Prostate gland (tissue), 2 donors: ENCODE data around the gene TTC23. TPM values are rescaled to one million over a fixed set of nuclear protein-coding genes. Genes with fewer than 3 reads are reported as not detected.

Experiments
- DNase-seq: peaks from one replicate; pipeline ENCODE4 v3.0.0-alpha.2; 2019; ENCODE audit warnings: low spot score
- H3K27ac ChIP-seq, 2 donors: fragments of 200-600 bp; sonication (generic); 2 replicates each; pipeline ENCODE4 v1.5.1; 2017 to 2019
- H3K27me3 ChIP-seq: fragments of 200-600 bp; sonication (generic); replicated peaks from 2 replicates; pipeline ENCODE4 v1.5.1; 2019; ENCODE audit not compliant: insufficient read depth
- H3K36me3 ChIP-seq, 2 donors: fragments of 200-600 bp; sonication (generic); 1 replicate in 1 of 2; 2 replicates in 1 of 2; pipeline versions ENCODE4 v1.5.1 to v1.8.1; 2017 to 2019
- H3K4me1 ChIP-seq: fragments of 200-600 bp; sonication (generic); replicated peaks from 2 replicates; pipeline ENCODE4 v1.5.1; 2019
- H3K4me3 ChIP-seq, 2 donors: fragments of 200-600 bp; sonication (generic); 2 replicates each; pipeline ENCODE4 v1.5.1; 2017 to 2019
- H3K9me3 ChIP-seq: fragments of 200-600 bp; sonication (generic); 2 replicates; pipeline ENCODE4 v1.5.1; 2017
- CTCF ChIP-seq, 4 experiments: fragments of 200-600 bp in 2 of 4; fragments of 450-650 bp in 2 of 4; sonication (generic) in 2 of 4; IDR thresholded peaks; 1 replicate in 3 of 4; 2 replicates in 1 of 4; pipeline ENCODE4 v1.5.1; 2016 to 2019; ENCODE audit warnings: antibody characterized with exemption in 4 of 4, mild to moderate bottlenecking in 2 of 4, moderate library complexity in 2 of 4
- POLR2A ChIP-seq: fragments of 450-650 bp; IDR thresholded peaks from one replicate; pipeline ENCODE4 v1.6.1; 2016; ENCODE audit warnings: antibody characterized with exemption, mild to moderate bottlenecking
- POLR2AphosphoS5 ChIP-seq: sonication (generic); formaldehyde crosslinking; IDR thresholded peaks from one replicate; pipeline ENCODE4 v1.6.1; 2017; ENCODE audit warnings: antibody characterized with exemption
- WGBS: methylation state at CpG from one replicate; pipeline ENCODE4 v1.1.5; 2018; 5-methylcytosine and 5-hydroxymethylcytosine counted together
- intact Hi-C: fragments of 100-400 bp; cut with DNase I; formaldehyde crosslinking; loops from one replicate; pipeline ENCODE4 v1.14.2; 2022
- total RNA-seq, 2 donors: library from RNA; depleted of rRNA; stranded (reverse); fragments of >200 nt; gene quantifications; one replicate each; pipeline ENCODE4 v1.1.0, GENCODE V29; 2016

TTC23 gene
- total RNA-seq, 2 donors from 2014 or later = 18.1 to 39.5 TPM

- 60% methylated on average over 5 of the region's 5 CpGs for WGBS
- no peak for DNase-seq
- no peaks in the 10 kb centered on the region for H3K36me3 ChIP-seq
- H3K4me1 ChIP-seq = no peaks in the 10 kb centered on the region
- TF ChIP-seq POLR2AphosphoS5 (no peak), CTCF (IDR thresholded peaks at IDR 0.05) (no peak), POLR2A (no peak)
- intact Hi-C loops = no loop called here
- no peak overlapping the region for H3K4me3 ChIP-seq
- no peaks in the 10 kb centered on the region for H3K9me3 ChIP-seq
- no peak overlapping the region for H3K27ac ChIP-seq
- H3K27me3 ChIP-seq = no peaks in the 10 kb centered on the region
Measured at GRCh38 chr15:99264125-99264524, 14.7 kb upstream of the TTC23 start.

GRCh38 chr15:99257107-99257750 is 7.8 kb upstream of the TTC23 start:
- no peaks in the 10 kb centered on the region for H3K9me3 ChIP-seq
- no peak overlapping the region for H3K27ac ChIP-seq
- no peak overlapping the region for H3K4me3 ChIP-seq
- intact Hi-C loops = no loop called here
- TF ChIP-seq CTCF (IDR thresholded peaks at IDR 0.05) (no peak), POLR2AphosphoS5 (no peak), POLR2A (no peak)
- DNase-seq = no peak
- H3K27me3 ChIP-seq = no peaks in the 10 kb centered on the region
- WGBS = 91% methylated on average over 12 of the region's 12 CpGs
- peaks cover 2% of the 10 kb centered on the region for H3K4me1 ChIP-seq
- H3K36me3 ChIP-seq = no peaks in the 10 kb centered on the region

GRCh38 chr15:99253381-99254090 is 4.2 kb upstream of the TTC23 start:
- 96% methylated on average over 6 of the region's 6 CpGs for WGBS

GRCh38 chr15:99252326-99252725 is 2.9 kb upstream of the TTC23 start:
- no peak for TF ChIP-seq POLR2AphosphoS5
- TF ChIP-seq CTCF (IDR thresholded peaks at IDR 0.05) = no peak
- no peak for TF ChIP-seq POLR2A
- H3K4me3 ChIP-seq = peak overlapping the region in 1 of 2 donors; percentile 62
- DNase-seq = no peak
- WGBS = 66% methylated on average over 7 of the region's 7 CpGs
- H3K9me3 ChIP-seq = no peaks in the 10 kb centered on the region
- H3K27me3 ChIP-seq = no peaks in the 10 kb centered on the region
- intact Hi-C loops = no loop called here
- H3K27ac ChIP-seq = no peak overlapping the region
- H3K4me1 ChIP-seq = peaks cover 5% of the 10 kb centered on the region
- H3K36me3 ChIP-seq = no peaks in the 10 kb centered on the region

More at GRCh38 chr15:99253381-99254090, 4.2 kb upstream of the TTC23 start:
- H3K4me3 ChIP-seq = no peak overlapping the region
- TF ChIP-seq POLR2AphosphoS5 (no peak), POLR2A (no peak), CTCF (IDR thresholded peaks at IDR 0.05) (no peak)
- no peaks in the 10 kb centered on the region for H3K36me3 ChIP-seq
- H3K27ac ChIP-seq = no peak overlapping the region
- no peak for DNase-seq
- intact Hi-C loops = no loop called here
- H3K9me3 ChIP-seq = no peaks in the 10 kb centered on the region
- H3K4me1 ChIP-seq = peaks cover 5% of the 10 kb centered on the region
- no peaks in the 10 kb centered on the region for H3K27me3 ChIP-seq
